Psoas muscle (tissue), 8 donors: Measurements from ENCODE around the gene TTLL11. TPM values are rescaled to one million over a fixed set of nuclear protein-coding genes. Genes with fewer than 3 reads are reported as not detected.
A peak's percentile ranks its signal among the peaks of the same experiment; 100 is the strongest.

ENCODE experiments used
- ATAC-seq, 4 donors: fragments of 200-7000 bp; cut with Tn5 transposase; one replicate each; pipeline ENCODE4 v1.9.1; 2020; ENCODE audit warnings: moderate library complexity in 3 of 4, mild to moderate bottlenecking in 2 of 4
- DNase-seq, 2 donors: peaks; one replicate each; pipeline ENCODE4 v3.0.0-alpha.2; 2020
- H3K27ac ChIP-seq: fragments of 200-600 bp; one replicate; pipeline ENCODE4 v1.8.0; 2022
- H3K27me3 ChIP-seq, 3 donors: fragments of 200-600 bp in 1 of 3; one replicate each; pipeline versions ENCODE4 v1.6.1 to v1.8.0; 2013 to 2022; ENCODE audit warnings: low read length in 2 of 3, mild to moderate bottlenecking in 2 of 3, moderate library complexity in 1 of 3; ENCODE audit not compliant: insufficient read depth in 3 of 3
- H3K36me3 ChIP-seq, 2 donors: fragments of 200-600 bp in 1 of 2; one replicate each; pipeline versions ENCODE4 v1.6.1 to v1.8.0; 2013 to 2022; ENCODE audit warnings: low read depth in 1 of 2, mild to moderate bottlenecking in 1 of 2, moderate library complexity in 1 of 2; ENCODE audit not compliant: insufficient read depth in 1 of 2
- H3K4me1 ChIP-seq: fragments of 200-600 bp; one replicate; pipeline ENCODE4 v1.8.0; 2022
- H3K4me3 ChIP-seq: fragments of 200-600 bp; one replicate; pipeline ENCODE4 v1.8.0; 2022; ENCODE audit warnings: mild to moderate bottlenecking
- H3K9me3 ChIP-seq: fragments of 200-600 bp; one replicate; pipeline ENCODE4 v1.8.0; 2022
- CTCF ChIP-seq: fragments of 200-600 bp; IDR thresholded peaks from one replicate; pipeline ENCODE4 v1.8.0; 2022; ENCODE audit warnings: antibody characterized with exemption
- WGBS, 3 donors: extraction: QIAGEN DNeasy Blood & Tissue Kit; methylation state at CpG; one replicate each; pipeline versions ENCODE4 v1.1.6 to v1.1.7; 2013; 5-methylcytosine and 5-hydroxymethylcytosine counted together
- intact Hi-C, 2 donors: fragments of 100-400 bp; cut with DNase I; formaldehyde crosslinking; loops; one replicate each; pipeline versions ENCODE4 v1.11.0 to v1.14.2; 2022
- polyA plus RNA-seq, 3 donors: library from polyadenylated mRNA; stranded (reverse); fragments of 200-250 nt; gene quantifications; one replicate each; pipeline ENCODE4 v1.2.3, GENCODE V29; 2013
- total RNA-seq, 4 donors: library from RNA; stranded (reverse); fragmentation: NEBNext Ultra II Directional in 2 of 4; extraction: Animal tissue kit (Norgen Biotek cat#: 25700) in 2 of 4; gene quantifications; one replicate each; pipeline versions ENCODE4 v1.2.1 to v1.2.4, GENCODE V29; 2021 to 2023
- donor health status: healthy with polysubstance abuse.
- donor health status: DM: no; HTN: no; CAD: no; lungs with moderate emphysema.
- donor health status: Bipolar disorder and iron deficiency.
- donor health status: healthy.
- donor health status: DM: yes; HTN: yes; CAD: no.
- donor health status: DM: no; HTN: no; CAD: no.
- donor health status: DM: no; HTN: no; CAD: no.
- donor health status: DM: yes; HTN: yes; CAD: no.

TTLL11 gene
- total and polyA plus RNA-seq, 7 donors: 15.1 to 56.4 (median 19.3) TPM

GRCh38 chr9:121809356-121810050, 283.6 kb downstream of the TTLL11 start:
- no peaks in the 10 kb centered on the region for H3K36me3 ChIP-seq
- H3K27ac ChIP-seq: no peak overlapping the region
- no peaks in the 10 kb centered on the region for H3K27me3 ChIP-seq
- no peak overlapping the region for H3K4me3 ChIP-seq
- ATAC-seq (no peak), DNase-seq (no peak)
- intact Hi-C loops: no loop called here
- peaks cover 10% of the 10 kb centered on the region for H3K9me3 ChIP-seq
- no peaks in the 10 kb centered on the region for H3K4me1 ChIP-seq
- WGBS, 3 donors: 87 to 93% (median 91%) methylated on average over 15 of the region's 15 CpGs
- TF ChIP-seq CTCF: no peak

GRCh38 chr9:121808781-121809180, 284.3 kb downstream of the TTLL11 start:
- peaks cover 15% of the 10 kb centered on the region for H3K9me3 ChIP-seq
- WGBS, 3 donors: 64 to 97% (median 92%) methylated on average over 4 of the region's 4 CpGs

GRCh38 chr9:121807823-121808278, 285.3 kb downstream of the TTLL11 start:
- intact Hi-C loops: no loop called here
- DNase-seq (peak in 1 of 2 donors; percentile 54), ATAC-seq (peak in 3 of 4 donors; percentile 44 to 56 (median 48))
- Histone ChIP-seq H3K27me3 (no peaks in the 10 kb centered on the region), H3K4me3 (no peak overlapping the region), H3K4me1 (no peaks in the 10 kb centered on the region), H3K27ac (no peak overlapping the region), H3K36me3 (no peaks in the 10 kb centered on the region), H3K9me3 (peaks cover 15% of the 10 kb centered on the region)
- WGBS, 3 donors: 41 to 54% (median 48%) methylated on average over 16 of the region's 16 CpGs
- TF ChIP-seq CTCF: no peak

More at GRCh38 chr9:121808781-121809180, 284.3 kb downstream of the TTLL11 start:
- ATAC-seq (no peak), DNase-seq (no peak)
- H3K4me1 ChIP-seq: no peaks in the 10 kb centered on the region
- H3K27ac ChIP-seq: no peak overlapping the region
- no peaks in the 10 kb centered on the region for H3K27me3 ChIP-seq
- intact Hi-C loops: no loop called here
- no peak overlapping the region for H3K4me3 ChIP-seq
- no peaks in the 10 kb centered on the region for H3K36me3 ChIP-seq
- no peak for TF ChIP-seq CTCF

- TF ChIP-seq CTCF: no peak
- Histone ChIP-seq H3K4me1 (no peaks in the 10 kb centered on the region), H3K4me3 (no peak overlapping the region), H3K36me3 (no peaks in the 10 kb centered on the region), H3K27me3 (no peaks in the 10 kb centered on the region), H3K27ac (no peak overlapping the region), H3K9me3 (peaks cover 15% of the 10 kb centered on the region)
- ATAC-seq: peak in 2 of 4 donors; percentile 3 to 39
- DNase-seq: no peak
- WGBS, 3 donors: 50 to 88% (median 76%) methylated on average over 12 of the region's 12 CpGs
- intact Hi-C loops: no loop called here
These were observed 285.9 kb downstream of the TTLL11 start for GRCh38 chr9:121807069-121807822.
